ENCODE measurements around the gene RBCK1. TPM values are rescaled to one million over a fixed set of nuclear protein-coding genes. Genes with fewer than 3 reads are reported as not detected.

RBCK1 gene
- total and polyA plus RNA-seq, 5 donors, result 42.1 to 52.4 (median 46.6) TPM

GRCh38 chr20:432677-433299 lies 24.7 kb downstream of the RBCK1 start:
- H3K27me3 ChIP-seq (ENCODE audit: control insufficient read depth, insufficient read depth), result no peaks in the 10 kb centered on the region
- no peak overlapping the region for H3K4me3 ChIP-seq (ENCODE audit: low read length)
- peak overlapping the region; percentile 49 for H3K27ac ChIP-seq (ENCODE audit: low read length)
- H3K9me3 ChIP-seq (ENCODE audit: control insufficient read depth, low read length), result no peaks in the 10 kb centered on the region
- intact Hi-C loops (cut with DNase I), result no loop called here
- WGBS, result 80% methylated on average over 11 of the region's 11 CpGs
- H3K4me1 ChIP-seq (ENCODE audit: control insufficient read depth, insufficient read depth, low read length), result peaks cover 3% of the 10 kb centered on the region
- ATAC-seq, result peak; percentile 30 to 48
- peak in 1 of 3 donors; percentile 69 for DNase-seq

- no peaks in the 10 kb centered on the region for H3K27me3 ChIP-seq (ENCODE audit: control insufficient read depth, insufficient read depth)
- ATAC-seq (peak; percentile 9), DNase-seq (no peak)
- intact Hi-C loops (cut with DNase I), result no loop called here
- WGBS, result 59% methylated on average over 12 of the region's 12 CpGs
- H3K27ac ChIP-seq (ENCODE audit: low read length), result peak overlapping the region; percentile 49
- H3K4me3 ChIP-seq (ENCODE audit: low read length), result no peak overlapping the region
- H3K4me1 ChIP-seq (ENCODE audit: control insufficient read depth, insufficient read depth, low read length), result peaks cover 3% of the 10 kb centered on the region
- no peaks in the 10 kb centered on the region for H3K9me3 ChIP-seq (ENCODE audit: control insufficient read depth, low read length)
Measured at GRCh38 chr20:433300-433975, 25.3 kb downstream of the RBCK1 start.

GRCh38 chr20:434221-434620 lies 26.1 kb downstream of the RBCK1 start:
- intact Hi-C loops (cut with DNase I), result no loop called here
- no peaks in the 10 kb centered on the region for H3K27me3 ChIP-seq (ENCODE audit: control insufficient read depth, insufficient read depth)

GRCh38 chr20:434661-435419 lies 26.7 kb downstream of the RBCK1 start:
- WGBS, result 86% methylated on average over 16 of the region's 16 CpGs
- ATAC-seq (no peak), DNase-seq (no peak)
- H3K27ac ChIP-seq (ENCODE audit: low read length), result no peak overlapping the region
- no peaks in the 10 kb centered on the region for H3K27me3 ChIP-seq (ENCODE audit: control insufficient read depth, insufficient read depth)
- H3K4me1 ChIP-seq (ENCODE audit: control insufficient read depth, insufficient read depth, low read length), result peaks cover 3% of the 10 kb centered on the region
- intact Hi-C loops (cut with DNase I), result no loop called here
- H3K4me3 ChIP-seq (ENCODE audit: low read length), result no peak overlapping the region
- H3K9me3 ChIP-seq (ENCODE audit: control insufficient read depth, low read length), result no peaks in the 10 kb centered on the region

More at GRCh38 chr20:434221-434620, 26.1 kb downstream of the RBCK1 start:
- DNase-seq (no peak), ATAC-seq (no peak)
- no peak overlapping the region for H3K4me3 ChIP-seq (ENCODE audit: low read length)
- H3K9me3 ChIP-seq (ENCODE audit: control insufficient read depth, low read length), result no peaks in the 10 kb centered on the region
- H3K4me1 ChIP-seq (ENCODE audit: control insufficient read depth, insufficient read depth, low read length), result peaks cover 3% of the 10 kb centered on the region
- no peak overlapping the region for H3K27ac ChIP-seq (ENCODE audit: low read length)
- 80% methylated on average over 11 of the region's 11 CpGs for WGBS

- 69% methylated on average over 7 of the region's 7 CpGs for WGBS
- no peaks in the 10 kb centered on the region for H3K27me3 ChIP-seq (ENCODE audit: control insufficient read depth, insufficient read depth)
- no peak overlapping the region for H3K27ac ChIP-seq (ENCODE audit: low read length)
- intact Hi-C loops (cut with DNase I), result no loop called here
- DNase-seq (no peak), ATAC-seq (no peak)
- peaks cover 3% of the 10 kb centered on the region for H3K4me1 ChIP-seq (ENCODE audit: control insufficient read depth, insufficient read depth, low read length)
- H3K9me3 ChIP-seq (ENCODE audit: control insufficient read depth, low read length), result no peaks in the 10 kb centered on the region
- H3K4me3 ChIP-seq (ENCODE audit: low read length), result no peak overlapping the region
Measured at GRCh38 chr20:435558-435957, 27.5 kb downstream of the RBCK1 start.

GRCh38 chr20:436476-436875 lies 28.4 kb downstream of the RBCK1 start:
- Histone ChIP-seq H3K4me1 (ENCODE audit: control insufficient read depth, insufficient read depth, low read length) (peaks cover 3% of the 10 kb centered on the region), H3K4me3 (ENCODE audit: low read length) (no peak overlapping the region), H3K27ac (ENCODE audit: low read length) (no peak overlapping the region), H3K27me3 (ENCODE audit: control insufficient read depth, insufficient read depth) (no peaks in the 10 kb centered on the region), H3K9me3 (ENCODE audit: control insufficient read depth, low read length) (no peaks in the 10 kb centered on the region)
- ATAC-seq (no peak), DNase-seq (no peak)
- WGBS, result 95% methylated on average over 5 of the region's 5 CpGs
- intact Hi-C loops (cut with DNase I), result no loop called here

GRCh38 chr20:437787-438486 lies 29.8 kb downstream of the RBCK1 start:
- Histone ChIP-seq H3K4me3 (ENCODE audit: low read length) (no peak overlapping the region), H3K9me3 (ENCODE audit: control insufficient read depth, low read length) (no peaks in the 10 kb centered on the region), H3K4me1 (ENCODE audit: control insufficient read depth, insufficient read depth, low read length) (no peaks in the 10 kb centered on the region), H3K27me3 (ENCODE audit: control insufficient read depth, insufficient read depth) (no peaks in the 10 kb centered on the region), H3K27ac (ENCODE audit: low read length) (no peak overlapping the region)
- intact Hi-C loops (cut with DNase I), result no loop called here
- DNase-seq (no peak), ATAC-seq (peak in 1 of 2 donors; percentile 6)
- 70% methylated on average over 6 of the region's 6 CpGs for WGBS

- Histone ChIP-seq H3K4me3 (ENCODE audit: low read length) (no peak overlapping the region), H3K4me1 (ENCODE audit: control insufficient read depth, insufficient read depth, low read length) (no peaks in the 10 kb centered on the region), H3K27ac (ENCODE audit: low read length) (no peak overlapping the region), H3K27me3 (ENCODE audit: control insufficient read depth, insufficient read depth) (no peaks in the 10 kb centered on the region), H3K9me3 (ENCODE audit: control insufficient read depth, low read length) (no peaks in the 10 kb centered on the region)
- ATAC-seq (peak in 1 of 2 donors; percentile 36), DNase-seq (peak in 1 of 3 donors; percentile 74)
- intact Hi-C loops (cut with DNase I), result no loop called here
- WGBS, result 57% methylated on average over 18 of the region's 18 CpGs
Measured at GRCh38 chr20:438571-439469, 30.7 kb downstream of the RBCK1 start.

GRCh38 chr20:440148-440547 lies 32.0 kb downstream of the RBCK1 start:
- ATAC-seq (no peak), DNase-seq (no peak)
- H3K9me3 ChIP-seq (ENCODE audit: control insufficient read depth, low read length), result no peaks in the 10 kb centered on the region
- H3K4me1 ChIP-seq (ENCODE audit: control insufficient read depth, insufficient read depth, low read length), result peaks cover 5% of the 10 kb centered on the region
- H3K27me3 ChIP-seq (ENCODE audit: control insufficient read depth, insufficient read depth), result no peaks in the 10 kb centered on the region
- 95% methylated on average over 7 of the region's 7 CpGs for WGBS
- intact Hi-C loops (cut with DNase I), result no loop called here
- no peak overlapping the region for H3K27ac ChIP-seq (ENCODE audit: low read length)
- no peak overlapping the region for H3K4me3 ChIP-seq (ENCODE audit: low read length)

- 90% methylated on average over 13 of the region's 13 CpGs for WGBS
- no peak for ATAC-seq
- Histone ChIP-seq H3K4me1 (ENCODE audit: control insufficient read depth, insufficient read depth, low read length) (peaks cover 9% of the 10 kb centered on the region), H3K27me3 (ENCODE audit: control insufficient read depth, insufficient read depth) (no peaks in the 10 kb centered on the region), H3K27ac (ENCODE audit: low read length) (no peak overlapping the region), H3K4me3 (ENCODE audit: low read length) (no peak overlapping the region), H3K9me3 (ENCODE audit: control insufficient read depth, low read length) (no peaks in the 10 kb centered on the region)
- no peak for DNase-seq
- intact Hi-C loops (cut with DNase I), result no loop called here
Measured at GRCh38 chr20:440636-441035, 32.5 kb downstream of the RBCK1 start.

Measured in right cardiac atrium (tissue), 5 donors.